Stomach (tissue), 4 donors: ENCODE data around the gene C2orf76.

Source experiments
- CTCF ChIP-seq, 7 experiments: fragments of 450-650 bp in 4 of 7; fragments of 200-600 bp in 3 of 7; sonication (generic) in 3 of 7; IDR thresholded peaks; one replicate each; pipeline ENCODE4 v1.5.1; 2016 to 2019; ENCODE audit warnings: antibody characterized with exemption in 7 of 7, control low read depth in 2 of 7, mild to moderate bottlenecking in 1 of 7
- EP300 ChIP-seq: sonication (generic); formaldehyde crosslinking; IDR thresholded peaks from one replicate; pipeline ENCODE4 v1.6.1; 2017; ENCODE audit warnings: antibody characterized with exemption

GRCh38 chr2:119333360-119333759, 33.3 kb downstream of the C2orf76 start:
- TF ChIP-seq CTCF (IDR thresholded peaks at IDR 0.05) = no peak
- no peak for TF ChIP-seq EP300
